ENCODE results near the gene SEL1L2. TPM values are rescaled to one million over a fixed set of nuclear protein-coding genes. Genes with fewer than 3 reads are reported as not detected.

SEL1L2 gene
- total RNA-seq, 3 donors from 2014 or later: not detected

- H3K9me3 ChIP-seq: no peaks in the 10 kb centered on the region
- intact Hi-C loops (cut with DNase I, micrococcal nuclease): loop anchor here in 1 of 2 donors (10.0 kb wide), 1 partner anchor 245 kb away; no protein-coding TSS in a partner anchor
- H3K36me3 ChIP-seq (ENCODE audit: low read depth): no peaks in the 10 kb centered on the region
- H3K4me1 ChIP-seq (ENCODE audit: low read depth): no peaks in the 10 kb centered on the region
- no peak overlapping the region for H3K4me3 ChIP-seq
- DNase-seq (no peak), ATAC-seq (no peak)
- no peak for TF ChIP-seq CTCF (IDR thresholded peaks at IDR 0.05)
Observed at GRCh38 chr20:13809855-13810254, 180.6 kb downstream of the SEL1L2 start.

- intact Hi-C loops (cut with DNase I, micrococcal nuclease): no loop called here
- no peaks in the 10 kb centered on the region for H3K36me3 ChIP-seq (ENCODE audit: low read depth)
- no peak for DNase-seq
- no peak overlapping the region for H3K4me3 ChIP-seq
- no peaks in the 10 kb centered on the region for H3K9me3 ChIP-seq
- no peak for ATAC-seq
- no peaks in the 10 kb centered on the region for H3K4me1 ChIP-seq (ENCODE audit: low read depth)
- TF ChIP-seq CTCF (IDR thresholded peaks at IDR 0.05): no peak
Observed at GRCh38 chr20:13809373-13809772, 181.0 kb downstream of the SEL1L2 start.

- DNase-seq (peak; percentile 47 to 81 (median 63)), ATAC-seq (peak; percentile 86)
- Histone ChIP-seq H3K4me1 (ENCODE audit: low read depth) (no peaks in the 10 kb centered on the region), H3K4me3 (no peak overlapping the region), H3K36me3 (ENCODE audit: low read depth) (peaks cover 7% of the 10 kb centered on the region), H3K9me3 (no peaks in the 10 kb centered on the region)
- no peak for TF ChIP-seq CTCF (IDR thresholded peaks at IDR 0.05)
- intact Hi-C loops (cut with DNase I, micrococcal nuclease): no loop called here
Observed at GRCh38 chr20:13800728-13801134, 189.7 kb downstream of the SEL1L2 start.

- no peak for ATAC-seq
Observed at GRCh38 chr20:13799974-13800373, 190.4 kb downstream of the SEL1L2 start.

More at GRCh38 chr20:13799974-13800373, 190.4 kb downstream of the SEL1L2 start:
- Histone ChIP-seq H3K4me3 (no peak overlapping the region), H3K9me3 (no peaks in the 10 kb centered on the region), H3K36me3 (ENCODE audit: low read depth) (peaks cover 7% of the 10 kb centered on the region), H3K4me1 (ENCODE audit: low read depth) (no peaks in the 10 kb centered on the region)
- intact Hi-C loops (cut with DNase I, micrococcal nuclease): no loop called here
- TF ChIP-seq CTCF (IDR thresholded peaks at IDR 0.05): no peak
- DNase-seq: no peak

Other genes with a start within 250 kb of the SEL1L2 start
- gene ESF1, start 205.7 kb downstream of the SEL1L2 start, total RNA-seq: 10 to 100 TPM; 10.0 to 16.2 (median 10.9) TPM
- gene NDUFAF5, start 205.6 kb downstream of the SEL1L2 start, total RNA-seq: 10 to 100 TPM; 27.4 to 41.5 (median 40.6) TPM
- gene MACROD2, start 4.9 kb upstream of the SEL1L2 start, total RNA-seq: 1 to 10 TPM; 3.2 to 7.6 (median 6.4) TPM

Data from mucosa of descending colon (tissue), 3 donors.